ENCODE data around the gene KRTAP10-8. TPM values are rescaled to one million over a fixed set of nuclear protein-coding genes. Genes with fewer than 3 reads are reported as not detected.
"Not testable (repeated sequence)": the region's sequence is repeated elsewhere in the genome, so short reads cannot be mapped to it uniquely, and the experiment has no call there.

KRTAP10-8 gene
- total and polyA plus RNA-seq, 2 donors (not counting 1 experiment from before 2014, with no cell fraction given) = not detected

- no peaks in the 10 kb centered on the region for H3K9me3 ChIP-seq (ENCODE audit: control insufficient read depth, insufficient read depth, low read depth, low read length)
- H3K36me3 ChIP-seq (ENCODE audit: control insufficient read depth, insufficient read depth, low read length) = no peaks in the 10 kb centered on the region
- no peak overlapping the region for H3K27ac ChIP-seq (ENCODE audit: insufficient read depth, low read length)
- H4K20me1 ChIP-seq (ENCODE audit: control insufficient read depth, extremely low read depth, insufficient read depth, low read length) = no peaks in the 10 kb centered on the region
- H3K79me2 ChIP-seq (ENCODE audit: control insufficient read depth, insufficient read depth, low read length) = no peaks in the 10 kb centered on the region
- no peak overlapping the region for H2AFZ ChIP-seq (ENCODE audit: low read length)
- H3K4me3 ChIP-seq (replicated peaks in 1 of 4; ENCODE audit: control extremely low read depth in 1 of 4, insufficient read depth in 1 of 4, low read depth in 3 of 4, low read length in 4 of 4) = no peak overlapping the region
- no peak overlapping the region for H3K9ac ChIP-seq (ENCODE audit: insufficient read depth, low read length)
- H3K4me2 ChIP-seq (ENCODE audit: extremely low read depth, insufficient read depth, low read length) = no peak overlapping the region
- no peaks in the 10 kb centered on the region for H3K4me1 ChIP-seq (ENCODE audit: control insufficient read depth, extremely low read depth, insufficient read depth, low read length)
- TF ChIP-seq CTCF (conservative IDR thresholded peaks at IDR 0.05 in 1 of 2, IDR thresholded peaks at IDR 0.05 in 1 of 2; ENCODE audit: low read depth in 1 of 2, low read length in 2 of 2) = no peak
- TF ChIP-seq EZH2 (IDR thresholded peaks at IDR 0.05; ENCODE audit: low read length, missing control alignments) = no peak
- no peaks in the 10 kb centered on the region for H3K27me3 ChIP-seq (ENCODE audit: control insufficient read depth, insufficient read depth, low read length)
- DNase-seq (ENCODE audit: low read depth in 2 of 2) = no peak
These were observed 46.6 kb downstream of the KRTAP10-8 start for GRCh38 chr21:44658541-44658910.

- Histone ChIP-seq H3K9ac (ENCODE audit: insufficient read depth, low read length) (no peak overlapping the region), H3K79me2 (ENCODE audit: control insufficient read depth, insufficient read depth, low read length) (no peaks in the 10 kb centered on the region), H4K20me1 (ENCODE audit: control insufficient read depth, extremely low read depth, insufficient read depth, low read length) (no peaks in the 10 kb centered on the region), H3K4me1 (ENCODE audit: control insufficient read depth, extremely low read depth, insufficient read depth, low read length) (no peaks in the 10 kb centered on the region), H3K27me3 (ENCODE audit: control insufficient read depth, insufficient read depth, low read length) (no peaks in the 10 kb centered on the region), H3K4me3 (replicated peaks in 1 of 4; ENCODE audit: control extremely low read depth in 1 of 4, insufficient read depth in 1 of 4, low read depth in 3 of 4, low read length in 4 of 4) (no peak overlapping the region), H2AFZ (ENCODE audit: low read length) (no peak overlapping the region), H3K36me3 (ENCODE audit: control insufficient read depth, insufficient read depth, low read length) (no peaks in the 10 kb centered on the region), H3K9me3 (ENCODE audit: control insufficient read depth, insufficient read depth, low read depth, low read length) (no peaks in the 10 kb centered on the region), H3K27ac (ENCODE audit: insufficient read depth, low read length) (no peak overlapping the region), H3K4me2 (ENCODE audit: extremely low read depth, insufficient read depth, low read length) (no peak overlapping the region)
- DNase-seq (ENCODE audit: low read depth in 2 of 2) = no peak
- TF ChIP-seq CTCF (conservative IDR thresholded peaks at IDR 0.05 in 1 of 2, IDR thresholded peaks at IDR 0.05 in 1 of 2; ENCODE audit: low read depth in 1 of 2, low read length in 2 of 2) (no peak), EZH2 (IDR thresholded peaks at IDR 0.05; ENCODE audit: low read length, missing control alignments) (no peak)
These were observed 47.2 kb downstream of the KRTAP10-8 start for GRCh38 chr21:44658913-44659595.

- not testable (repeated sequence) for H3K27me3 ChIP-seq (ENCODE audit: control insufficient read depth, insufficient read depth, low read length); H3K27ac ChIP-seq (ENCODE audit: insufficient read depth, low read length); H3K9me3 ChIP-seq (ENCODE audit: control insufficient read depth, insufficient read depth, low read depth, low read length); H4K20me1 ChIP-seq (ENCODE audit: control insufficient read depth, extremely low read depth, insufficient read depth, low read length); H3K4me2 ChIP-seq (ENCODE audit: extremely low read depth, insufficient read depth, low read length); H3K9ac ChIP-seq (ENCODE audit: insufficient read depth, low read length); H2AFZ ChIP-seq (ENCODE audit: low read length); DNase-seq (ENCODE audit: low read depth in 2 of 2); H3K36me3 ChIP-seq (ENCODE audit: control insufficient read depth, insufficient read depth, low read length); H3K4me3 ChIP-seq (replicated peaks in 1 of 4; ENCODE audit: control extremely low read depth in 1 of 4, insufficient read depth in 1 of 4, low read depth in 3 of 4, low read length in 4 of 4); H3K79me2 ChIP-seq (ENCODE audit: control insufficient read depth, insufficient read depth, low read length); H3K4me1 ChIP-seq (ENCODE audit: control insufficient read depth, extremely low read depth, insufficient read depth, low read length)
These were observed 49.7 kb downstream of the KRTAP10-8 start for GRCh38 chr21:44661567-44661966.

Other genes starting within 250 kb of the KRTAP10-8 start
- gene LRRC3, start 156.6 kb upstream of the KRTAP10-8 start, total RNA-seq = 0.26 and 0.50 TPM in 2 replicates
- 0.43 and 0.52 TPM in 2 replicates for gene LRRC3, start 156.6 kb upstream of the KRTAP10-8 start, polyA plus RNA-seq
- gene KRTAP10-1, start 71.9 kb upstream of the KRTAP10-8 start, total RNA-seq = not detected in 2 replicates
- not detected in 2 replicates for gene KRTAP10-1, start 71.9 kb upstream of the KRTAP10-8 start, polyA plus RNA-seq
- not detected in 2 replicates for gene KRTAP10-2, start 60.6 kb upstream of the KRTAP10-8 start, total RNA-seq
- gene KRTAP10-2, start 60.6 kb upstream of the KRTAP10-8 start, polyA plus RNA-seq = not detected in 2 replicates
- not detected in 2 replicates for gene KRTAP10-3, start 53.3 kb upstream of the KRTAP10-8 start, total RNA-seq
- gene KRTAP10-3, start 53.3 kb upstream of the KRTAP10-8 start, polyA plus RNA-seq = not detected in 2 replicates
- gene KRTAP10-4, start 38.4 kb upstream of the KRTAP10-8 start, total RNA-seq = not detected in 2 replicates
- not detected in 2 replicates for gene KRTAP10-4, start 38.4 kb upstream of the KRTAP10-8 start, polyA plus RNA-seq
- not detected in 2 replicates for gene KRTAP10-5, start 31.5 kb upstream of the KRTAP10-8 start, total RNA-seq
- gene KRTAP10-5, start 31.5 kb upstream of the KRTAP10-8 start, polyA plus RNA-seq = not detected in 2 replicates
- gene KRTAP10-6, start 19.6 kb upstream of the KRTAP10-8 start, total RNA-seq = not detected in 2 replicates
- gene KRTAP10-6, start 19.6 kb upstream of the KRTAP10-8 start, polyA plus RNA-seq = not detected in 2 replicates
- gene KRTAP10-7, start 11.5 kb upstream of the KRTAP10-8 start, total RNA-seq = not detected in 2 replicates
- gene KRTAP10-7, start 11.5 kb upstream of the KRTAP10-8 start, polyA plus RNA-seq = not detected in 2 replicates
- not detected in 2 replicates for gene KRTAP10-9, start 15.0 kb downstream of the KRTAP10-8 start, total RNA-seq
- gene KRTAP10-9, start 15.0 kb downstream of the KRTAP10-8 start, polyA plus RNA-seq = not detected in 2 replicates
- not detected in 2 replicates for gene KRTAP10-10, start 25.3 kb downstream of the KRTAP10-8 start, total RNA-seq
- gene KRTAP10-10, start 25.3 kb downstream of the KRTAP10-8 start, polyA plus RNA-seq = not detected in 2 replicates
- not detected in 2 replicates for gene KRTAP10-11, start 34.3 kb downstream of the KRTAP10-8 start, total RNA-seq
- not detected in 2 replicates for gene KRTAP10-11, start 34.3 kb downstream of the KRTAP10-8 start, polyA plus RNA-seq
- not detected in 2 replicates for gene KRTAP12-4, start 42.6 kb downstream of the KRTAP10-8 start, total RNA-seq
- gene KRTAP12-4, start 42.6 kb downstream of the KRTAP10-8 start, polyA plus RNA-seq = not detected in 2 replicates
- gene KRTAP12-3, start 45.9 kb downstream of the KRTAP10-8 start, total RNA-seq = not detected in 2 replicates
- not detected in 2 replicates for gene KRTAP12-3, start 45.9 kb downstream of the KRTAP10-8 start, polyA plus RNA-seq
- not detected in 2 replicates for gene KRTAP12-2, start 54.8 kb downstream of the KRTAP10-8 start, total RNA-seq
- gene KRTAP12-2, start 54.8 kb downstream of the KRTAP10-8 start, polyA plus RNA-seq = not detected in 2 replicates
- not detected in 2 replicates for gene KRTAP12-1, start 70.1 kb downstream of the KRTAP10-8 start, total RNA-seq
- gene KRTAP12-1, start 70.1 kb downstream of the KRTAP10-8 start, polyA plus RNA-seq = not detected in 2 replicates
- gene KRTAP10-12, start 85.1 kb downstream of the KRTAP10-8 start, total RNA-seq = not detected in 2 replicates
- gene KRTAP10-12, start 85.1 kb downstream of the KRTAP10-8 start, polyA plus RNA-seq = not detected in 2 replicates
- gene TSPEAR, start 99.5 kb downstream of the KRTAP10-8 start, total RNA-seq = not detected in 2 replicates
- not detected in 2 replicates for gene TSPEAR, start 99.5 kb downstream of the KRTAP10-8 start, polyA plus RNA-seq
- gene UBE2G2, start 189.7 kb downstream of the KRTAP10-8 start, total RNA-seq = 61.9 and 74.2 TPM in 2 replicates
- gene UBE2G2, start 189.7 kb downstream of the KRTAP10-8 start, polyA plus RNA-seq = 49.7 and 63.6 TPM in 2 replicates
- gene SUMO3, start 206.0 kb downstream of the KRTAP10-8 start, total RNA-seq = 74.2 and 96.3 TPM in 2 replicates
- 190 and 230 TPM in 2 replicates for gene SUMO3, start 206.0 kb downstream of the KRTAP10-8 start, polyA plus RNA-seq